Left forelimb (tissue), 1 donor: Measurements from ENCODE around the gene ERN2.
"Not testable (repeated sequence)": the region's sequence is repeated elsewhere in the genome, so short reads cannot be mapped to it uniquely, and the experiment has no call there.

ENCODE experiments used
- DNase-seq: peaks from one replicate; pipeline ENCODE4 v3.0.0-alpha.2; 2018; ENCODE audit warnings: low spot score

Gene ERN2

GRCh38 chr16:23722613-23723240 lies 9.7 kb upstream of the ERN2 start:
- not testable (repeated sequence) for DNase-seq

DNA sequence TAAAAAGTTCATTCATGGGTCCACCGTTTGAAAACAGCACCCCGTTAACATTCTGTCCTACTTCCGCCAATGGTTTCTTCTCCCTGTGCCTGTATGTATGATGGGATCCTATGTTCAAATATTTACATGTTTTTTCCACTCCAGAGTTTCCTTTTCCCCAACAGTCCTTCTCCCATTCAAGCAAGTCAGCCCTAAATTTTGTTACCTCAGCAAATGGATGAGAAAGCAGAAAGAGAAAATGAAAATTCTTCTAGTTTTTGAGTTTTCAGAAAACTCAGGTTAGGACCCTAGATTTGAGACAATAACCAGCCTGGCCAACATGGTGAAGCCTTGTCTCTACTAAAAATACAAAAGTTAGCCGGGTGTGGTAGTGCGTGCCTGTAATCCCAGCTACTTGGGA lies 3.5 kb upstream of the ERN2 start:
- no peak for DNase-seq

GRCh38 chr16:23711785-23712184 lies 1.2 kb downstream of the ERN2 start:
- DNase-seq: no peak

GRCh38 chr16:23710504-23710903 lies 2.5 kb downstream of the ERN2 start:
- no peak for DNase-seq

DNA sequence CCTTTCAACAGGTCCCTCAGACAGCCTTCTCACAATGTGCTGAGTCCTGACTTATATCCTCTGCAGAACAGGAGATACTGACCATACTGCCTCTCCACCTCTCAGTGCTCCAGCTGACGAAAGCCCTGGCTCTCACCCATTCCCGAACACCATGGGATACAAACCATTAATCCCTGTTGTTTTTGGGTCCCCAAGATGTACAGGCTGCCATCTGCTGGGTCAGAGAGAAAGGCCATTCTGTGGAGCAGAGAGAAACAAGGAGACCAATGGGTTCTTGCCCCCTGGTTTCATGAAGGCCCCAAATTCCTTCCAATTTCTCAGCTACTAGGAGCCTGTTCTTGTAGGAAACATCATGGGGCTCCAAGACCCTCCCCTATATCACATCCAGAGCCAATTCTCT lies 3.0 kb downstream of the ERN2 start:
- DNase-seq: no peak

GRCh38 chr16:23709536-23709935 lies 3.5 kb downstream of the ERN2 start:
- no peak for DNase-seq

- DNase-seq: no peak
Measured at GRCh38 chr16:23706439-23706838, 6.6 kb downstream of the ERN2 start.

GRCh38 chr16:23705517-23705902 lies 7.5 kb downstream of the ERN2 start:
- no peak for DNase-seq

- no peak for DNase-seq
Measured at GRCh38 chr16:23704772-23705516, 8.1 kb downstream of the ERN2 start.

GRCh38 chr16:23702951-23703350 lies 10.1 kb downstream of the ERN2 start:
- DNase-seq: no peak

DNA sequence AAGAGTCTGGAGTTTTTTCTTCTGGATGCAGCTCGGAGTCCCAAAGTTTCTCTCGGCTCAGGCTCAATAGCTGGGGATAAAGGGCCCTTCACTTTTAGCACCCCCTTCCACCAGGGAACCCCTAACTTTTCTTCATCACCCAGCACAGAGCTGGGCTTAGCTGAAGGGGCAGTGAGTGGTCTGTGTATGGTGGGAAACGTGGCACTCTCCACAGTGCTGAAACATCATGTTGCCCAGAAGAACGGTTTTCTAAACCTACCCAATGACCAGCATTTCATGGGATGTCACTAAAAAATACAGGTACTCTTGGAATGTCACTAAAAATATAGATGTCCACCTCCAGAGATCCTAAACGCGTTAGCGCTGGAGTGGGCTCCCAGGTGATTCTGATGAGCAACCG lies 12.0 kb downstream of the ERN2 start:
- DNase-seq: no peak

GRCh38 chr16:23700509-23700908 lies 12.5 kb downstream of the ERN2 start:
- no peak for DNase-seq

- no peak for DNase-seq
Measured at GRCh38 chr16:23700093-23700492, 12.9 kb downstream of the ERN2 start.

GRCh38 chr16:23699100-23699499 lies 13.9 kb downstream of the ERN2 start:
- DNase-seq: no peak

DNA sequence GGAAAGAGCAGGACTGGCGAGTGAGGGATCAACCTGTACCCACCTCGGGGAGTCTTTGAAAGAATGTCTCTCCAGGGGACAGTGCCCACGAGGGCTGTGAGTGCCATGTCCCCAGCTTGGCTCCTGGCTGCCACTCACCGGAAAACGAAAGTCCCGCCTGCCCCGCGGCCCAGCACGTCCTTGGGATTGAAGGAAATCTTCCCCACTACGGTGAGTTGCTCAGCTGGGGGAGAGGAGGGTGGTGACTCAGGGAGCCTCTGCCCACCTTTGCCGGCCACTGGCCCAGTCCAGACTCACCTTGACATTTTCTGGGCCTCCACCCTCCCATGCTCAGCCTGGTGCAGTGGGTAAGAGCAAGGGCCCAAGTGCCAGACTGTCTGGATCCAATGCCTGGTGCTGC lies 17.3 kb downstream of the ERN2 start:
- no peak for DNase-seq

DNA sequence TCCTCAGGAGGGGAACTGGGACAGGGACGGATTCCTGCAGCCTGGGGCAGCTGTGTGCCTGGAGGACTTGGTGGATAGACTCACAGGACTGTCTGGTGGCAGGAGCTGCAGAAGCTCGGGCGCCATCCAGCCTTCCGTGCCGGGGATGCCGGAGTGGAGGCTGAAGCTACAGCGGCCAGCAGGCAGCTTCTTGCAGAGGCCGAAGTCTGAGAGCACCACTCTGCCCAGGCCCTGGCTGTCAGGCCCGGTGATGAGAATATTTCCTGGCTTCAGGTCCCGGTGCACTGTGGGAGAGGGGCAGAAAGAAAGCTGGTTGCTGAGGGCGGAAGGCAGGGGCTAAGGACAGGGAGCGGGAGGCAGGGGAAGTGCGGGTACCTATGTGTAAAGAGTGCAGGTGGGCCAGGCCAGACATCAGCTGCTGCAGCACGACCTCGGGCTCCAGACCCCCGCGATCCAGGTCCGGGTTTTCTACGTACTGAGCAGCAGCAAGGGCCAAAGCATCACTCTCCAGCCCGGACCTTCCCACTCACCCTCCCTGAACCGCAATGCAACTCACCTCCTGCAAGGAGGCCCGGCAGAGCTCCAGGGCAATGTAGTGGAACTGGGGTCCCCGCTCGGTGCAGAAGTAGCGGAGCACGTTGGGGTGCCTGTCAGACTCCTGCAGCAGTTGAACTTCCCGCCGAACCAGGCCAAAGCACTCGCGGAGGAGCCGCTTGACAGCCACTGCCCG lies 18.2 kb downstream of the ERN2 start:
- DNase-seq: no peak

GRCh38 chr16:23694265-23694643 lies 18.8 kb downstream of the ERN2 start:
- no peak for DNase-seq

GRCh38 chr16:23692190-23692837 lies 20.7 kb downstream of the ERN2 start:
- no peak for DNase-seq

- no peak for DNase-seq
Measured at GRCh38 chr16:23691483-23692189, 21.4 kb downstream of the ERN2 start.

GRCh38 chr16:23690771-23691482 lies 22.1 kb downstream of the ERN2 start:
- DNase-seq: no peak

DNA sequence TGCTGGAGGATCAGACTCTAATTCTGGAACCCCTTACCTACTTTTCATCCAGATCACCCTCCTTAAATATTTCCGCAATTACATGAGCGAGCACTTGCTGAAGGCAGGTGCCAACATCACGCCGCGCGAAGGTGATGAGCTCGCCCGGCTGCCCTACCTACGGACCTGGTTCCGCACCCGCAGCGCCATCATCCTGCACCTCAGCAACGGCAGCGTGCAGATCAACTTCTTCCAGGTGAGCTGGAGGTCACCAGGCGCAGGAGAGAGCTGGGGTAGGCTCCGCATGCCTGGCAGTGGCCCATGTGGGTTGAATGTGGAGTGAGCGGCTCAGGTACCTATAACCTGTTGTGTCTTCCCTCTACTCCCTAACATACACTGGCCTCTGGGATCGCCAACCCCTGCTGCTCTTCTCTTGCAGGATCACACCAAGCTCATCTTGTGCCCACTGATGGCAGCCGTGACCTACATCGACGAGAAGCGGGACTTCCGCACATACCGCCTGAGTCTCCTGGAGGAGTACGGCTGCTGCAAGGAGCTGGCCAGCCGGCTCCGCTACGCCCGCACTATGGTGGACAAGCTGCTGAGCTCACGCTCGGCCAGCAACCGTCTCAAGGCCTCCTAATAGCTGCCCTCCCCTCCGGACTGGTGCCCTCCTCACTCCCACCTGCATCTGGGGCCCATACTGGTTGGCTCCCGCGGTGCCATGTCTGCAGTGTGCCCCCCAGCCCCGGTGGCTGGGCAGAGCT lies 23.4 kb downstream of the ERN2 start:
- DNase-seq: no peak
